Keratinocyte (primary cell): Measurements from ENCODE around the gene TAF1C. TPM values are rescaled to one million over a fixed set of nuclear protein-coding genes. Genes with fewer than 3 reads are reported as not detected.

Experiments
- DNase-seq: peaks from one replicate; pipeline ENCODE4 v3.0.0-alpha.2; 2011; ENCODE audit warnings: low read depth, missing footprints, low spot score
- FAIRE-seq: peaks from 2 replicates; lab custom pipeline; 2011; peaks lifted over from hg19 to GRCh38; lab: Jason Lieb, UNC
- H2AFZ ChIP-seq: 2 replicates; pipeline ENCODE4 v1.6.0; 2012; ENCODE audit warnings: low read length, control low read depth, inconsistent platforms; ENCODE audit not compliant: control insufficient read depth
- H3K27ac ChIP-seq: 2 replicates; pipeline ENCODE4 v1.5.1; 2011; ENCODE audit warnings: low read length; ENCODE audit not compliant: control insufficient read depth, insufficient read depth
- H3K27me3 ChIP-seq: 3 replicates; pipeline ENCODE4 v1.6.0; 2011; ENCODE audit warnings: low read length; ENCODE audit not compliant: control insufficient read depth, insufficient read depth; ENCODE audit errors: extremely low read depth
- H3K36me3 ChIP-seq, 2 experiments: 2 replicates in 1 of 2; 3 replicates in 1 of 2; pipeline ENCODE4 v1.5.1; 2011; ENCODE audit warnings: low read length in 2 of 2, mild to moderate bottlenecking in 1 of 2; ENCODE audit not compliant: control insufficient read depth in 2 of 2, insufficient read depth in 2 of 2; ENCODE audit errors: extremely low read depth in 1 of 2
- H3K4me1 ChIP-seq: 3 replicates; pipeline ENCODE4 v1.5.1; 2011; ENCODE audit warnings: low read length; ENCODE audit not compliant: control insufficient read depth, insufficient read depth; ENCODE audit errors: extremely low read depth
- H3K4me2 ChIP-seq: 3 replicates; pipeline ENCODE4 v1.6.0; 2011; ENCODE audit warnings: low read depth, low read length; ENCODE audit not compliant: control insufficient read depth, insufficient read depth; ENCODE audit errors: extremely low read depth
- H3K4me3 ChIP-seq, 3 experiments: fragments of 200-600 bp in 1 of 3; sonication (generic) in 1 of 3; 2 replicates in 2 of 3; 3 replicates in 1 of 3; pipeline ENCODE4 v1.5.1; 2011 to 2016; ENCODE audit warnings: low read length in 3 of 3, mild to moderate bottlenecking in 3 of 3, control low read depth in 2 of 3, inconsistent platforms in 1 of 3, low read depth in 1 of 3, mixed read lengths in 1 of 3, mixed run types in 1 of 3, moderate library complexity in 1 of 3; ENCODE audit not compliant: control insufficient read depth in 2 of 3, insufficient read depth in 2 of 3; ENCODE audit errors: extremely low read depth in 1 of 3
- H3K79me2 ChIP-seq: 2 replicates; pipeline ENCODE4 v1.6.0; 2012; ENCODE audit warnings: low read length; ENCODE audit not compliant: control insufficient read depth, insufficient read depth
- H3K9ac ChIP-seq: 3 replicates; pipeline ENCODE4 v1.6.0; 2011; ENCODE audit warnings: low read length; ENCODE audit not compliant: control insufficient read depth, insufficient read depth; ENCODE audit errors: extremely low read depth
- H3K9me1 ChIP-seq: 3 replicates; pipeline ENCODE4 v1.6.0; 2011; ENCODE audit warnings: low read length; ENCODE audit not compliant: control insufficient read depth, insufficient read depth; ENCODE audit errors: extremely low read depth
- H3K9me3 ChIP-seq: 2 replicates; pipeline ENCODE4 v1.5.1; 2012; ENCODE audit warnings: low read depth, low read length; ENCODE audit not compliant: control insufficient read depth
- H4K20me1 ChIP-seq: 3 replicates; pipeline ENCODE4 v1.6.0; 2011; ENCODE audit warnings: low read length; ENCODE audit not compliant: control insufficient read depth, insufficient read depth; ENCODE audit errors: extremely low read depth
- CTCF ChIP-seq, 3 experiments: IDR thresholded peaks in 1 of 3; conservative IDR thresholded peaks in 1 of 3; optimal IDR thresholded peaks in 1 of 3; 2 replicates in 2 of 3; 3 replicates in 1 of 3; pipeline versions ENCODE3 to v1.5.1; 2011; ENCODE audit warnings: low read length in 3 of 3, mild to moderate bottlenecking in 3 of 3, moderate library complexity in 2 of 3, control low read depth in 1 of 3, inconsistent platforms in 1 of 3; ENCODE audit not compliant: insufficient read depth in 2 of 3; ENCODE audit errors: extremely low read depth in 1 of 3
- EZH2 ChIP-seq: IDR thresholded peaks from one replicate; pipeline ENCODE4 v1.6.1; 2012; ENCODE audit warnings: inconsistent platforms, mild to moderate bottlenecking, low read length, moderate library complexity
- dilution Hi-C: fragments of 300-500 bp; cut with MboI; formaldehyde crosslinking; loops from one replicate; pipeline ENCODE4 v1.7.0; 2020; ENCODE audit warnings: low sequenced_read_pairs; ENCODE audit not compliant: extremely low pct_ligation_motif_present
- polyA plus RNA-seq, 5 experiments: library from polyadenylated mRNA; depleted of rRNA in 3 of 5; stranded (reverse) in 3 of 5; stranded (forward) in 1 of 5; unstranded in 1 of 5; fragments of >200 nt; gene quantifications; 1 replicate in 1 of 5; 2 replicates in 3 of 5; 3 replicates in 1 of 5; pipeline versions ENCODE4 v1.2.1 to v1.2.3, GENCODE V29; 2011 to 2012; ENCODE audit warnings: missing spikeins in 2 of 5, low read depth in 1 of 5, low replicate concordance in 1 of 5

Gene TAF1C
- polyA plus RNA-seq, 1 donor (not counting 4 experiments of a cell fraction or from before 2014, with no cell fraction given), result 6.5 TPM

DNA sequence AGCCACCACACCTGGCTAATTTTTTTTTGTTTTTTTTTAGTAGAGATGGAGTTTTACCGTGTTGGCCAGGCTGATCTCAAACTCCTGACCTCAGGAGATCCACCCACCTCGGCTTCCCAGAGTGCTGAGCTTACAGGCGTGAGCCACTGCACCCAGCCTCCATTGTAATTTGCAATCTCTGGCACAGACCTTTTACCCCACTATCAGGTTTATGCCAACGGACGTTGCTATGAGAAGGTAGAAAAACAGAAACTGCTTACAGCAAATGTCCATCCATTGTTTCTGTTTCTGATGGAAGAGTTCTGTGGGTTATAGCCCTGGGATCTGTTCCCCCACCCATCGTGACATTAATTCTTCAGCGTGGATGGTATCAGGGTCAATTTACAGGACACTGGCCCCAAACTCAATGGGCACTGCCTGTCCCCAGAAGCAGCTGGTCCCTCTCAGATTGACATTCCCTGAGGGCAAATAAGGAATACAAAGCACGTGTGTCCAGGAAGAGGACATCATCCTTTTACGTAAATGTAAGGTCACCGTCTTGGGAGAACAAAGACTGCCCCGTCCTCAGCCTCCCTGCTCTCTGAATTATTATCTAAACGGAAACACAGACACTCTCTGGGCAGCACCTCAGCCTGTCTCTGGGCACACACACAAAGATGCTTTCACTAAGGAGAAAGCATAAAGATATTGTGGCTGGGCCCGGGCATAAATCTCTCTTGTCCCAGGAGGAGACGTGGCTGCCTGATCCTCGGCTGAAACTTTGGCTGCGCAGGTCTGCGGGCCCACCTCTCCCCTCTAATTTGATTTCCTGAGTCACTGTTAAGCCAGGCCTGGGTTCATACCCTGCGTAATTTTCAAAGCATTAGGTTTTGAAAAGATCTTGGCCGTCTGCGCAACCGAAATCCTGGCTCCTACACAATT, 47.7 kb upstream of the TAF1C start:
- dilution Hi-C loops, result no loop called here
- no peak for FAIRE-seq

DNA sequence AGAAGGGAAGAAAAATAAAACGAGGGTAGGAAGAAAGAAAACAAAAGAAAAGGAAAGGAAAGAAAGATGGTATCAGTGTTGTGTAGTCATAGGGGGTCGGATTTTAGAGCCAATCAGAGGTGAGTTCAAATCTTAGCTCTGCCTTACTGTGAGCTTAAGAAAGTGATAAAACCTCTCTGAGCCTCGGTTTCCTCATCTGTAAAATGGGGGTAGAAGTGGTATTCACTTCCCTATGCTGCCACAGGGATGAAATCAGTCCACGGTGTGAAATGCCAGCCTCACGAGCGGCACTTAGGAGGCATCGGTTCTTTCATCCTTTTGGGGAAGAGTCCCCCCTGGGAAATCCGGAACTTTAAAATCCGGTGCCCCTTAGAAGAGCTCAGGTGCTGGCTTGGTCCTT, 46.9 kb upstream of the TAF1C start:
- no peak for TF ChIP-seq EZH2
- TF ChIP-seq CTCF (optimal IDR thresholded peaks at IDR 0.05 in 1 of 3, IDR thresholded peaks at IDR 0.05 in 1 of 3, conservative IDR thresholded peaks at IDR 0.05 in 1 of 3; ENCODE audit: extremely low read depth in 1 of 3, insufficient read depth in 2 of 3, low read length in 3 of 3), result no peak
- dilution Hi-C loops, result no loop called here
- DNase-seq (no peak), FAIRE-seq (no peak)
- Histone ChIP-seq H3K27me3 (peaks cover 7% of the 10 kb centered on the region), H4K20me1 (no peaks in the 10 kb centered on the region), H3K4me2 (no peak overlapping the region), H3K9me3 (no peaks in the 10 kb centered on the region), H3K9me1 (no peaks in the 10 kb centered on the region), H3K27ac (no peak overlapping the region), H3K4me1 (no peaks in the 10 kb centered on the region), H3K4me3 (no peak overlapping the region), H3K9ac (no peak overlapping the region), H3K79me2 (no peaks in the 10 kb centered on the region), H3K36me3 (no peaks in the 10 kb centered on the region), H2AFZ (no peak overlapping the region)

More for the DNA sequence above, 47.7 kb upstream of the TAF1C start:
- peaks cover 8% of the 10 kb centered on the region for H3K27me3 ChIP-seq
- no peak for TF ChIP-seq CTCF (optimal IDR thresholded peaks at IDR 0.05 in 1 of 3, IDR thresholded peaks at IDR 0.05 in 1 of 3, conservative IDR thresholded peaks at IDR 0.05 in 1 of 3; ENCODE audit: extremely low read depth in 1 of 3, insufficient read depth in 2 of 3, low read length in 3 of 3)
- no peak for TF ChIP-seq EZH2
- H3K9me3 ChIP-seq, result no peaks in the 10 kb centered on the region
- no peaks in the 10 kb centered on the region for H4K20me1 ChIP-seq
- no peak overlapping the region for H2AFZ ChIP-seq
- no peak for DNase-seq
- no peaks in the 10 kb centered on the region for H3K4me1 ChIP-seq
- H3K36me3 ChIP-seq, result no peaks in the 10 kb centered on the region
- H3K4me2 ChIP-seq, result no peak overlapping the region
- no peak overlapping the region for H3K9ac ChIP-seq
- no peaks in the 10 kb centered on the region for H3K79me2 ChIP-seq
- no peak overlapping the region for H3K27ac ChIP-seq
- H3K9me1 ChIP-seq, result no peaks in the 10 kb centered on the region
- no peak overlapping the region for H3K4me3 ChIP-seq
